ENCODE measurements around the gene ACVR2A. TPM values are rescaled to one million over a fixed set of nuclear protein-coding genes. Genes with fewer than 3 reads are reported as not detected.

The ACVR2A gene
- polyA plus RNA-seq, 1 donor from 2014 or later, result 139 TPM

DNA sequence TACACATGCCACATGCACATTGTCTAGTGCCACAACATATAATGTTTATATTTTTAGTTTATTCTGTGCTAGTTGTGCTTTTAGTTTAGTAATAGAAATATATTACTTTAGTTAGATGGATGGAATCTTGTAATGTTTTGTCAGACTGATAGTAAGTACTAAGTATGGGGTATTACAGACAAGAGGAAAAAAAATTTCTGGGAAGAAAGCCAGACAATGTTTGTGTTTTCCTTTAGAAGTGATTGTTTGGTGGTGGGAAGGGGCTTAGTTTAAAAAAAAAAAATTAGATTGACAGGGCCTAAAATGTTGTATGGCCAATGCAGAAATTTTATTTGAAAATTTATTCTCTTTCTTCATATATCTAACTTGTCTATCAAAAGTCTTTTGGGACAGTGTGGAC lies 37.8 kb downstream of the ACVR2A start:
- H3K9me2 ChIP-seq (ENCODE audit: insufficient read depth, low read length), result no peaks in the 10 kb centered on the region
- no peaks in the 10 kb centered on the region for H3K36me3 ChIP-seq (ENCODE audit: insufficient read depth, low read length)
- H3K4me3 ChIP-seq (ENCODE audit: low read length), result no peak overlapping the region
- peaks cover 98% of the 10 kb centered on the region for H3K79me2 ChIP-seq (replicated peaks; ENCODE audit: insufficient read depth, low read length)
- no peak overlapping the region for H3K4me2 ChIP-seq (ENCODE audit: low read length)
- peaks cover 15% of the 10 kb centered on the region for H4K20me1 ChIP-seq (ENCODE audit: insufficient read depth)
- no peaks in the 10 kb centered on the region for H3K27me3 ChIP-seq (ENCODE audit: insufficient read depth, low read depth, low read length)
- no peaks in the 10 kb centered on the region for H3F3A ChIP-seq (ENCODE audit: insufficient read depth, low read length, poor library complexity, severe bottlenecking)
- no peak overlapping the region for H3K9ac ChIP-seq (ENCODE audit: low read length)
- no peaks in the 10 kb centered on the region for H3K9me3 ChIP-seq (ENCODE audit: low read length)
- H2AFZ ChIP-seq (ENCODE audit: low read depth, low read length), result no peak overlapping the region
- TF ChIP-seq RAD21 (conservative IDR thresholded peaks at IDR 0.05) (no peak), EP300 (conservative IDR thresholded peaks at IDR 0.05; ENCODE audit: poor library complexity, severe bottlenecking) (no peak), SMC3 (conservative IDR thresholded peaks at IDR 0.05; ENCODE audit: poor library complexity) (no peak), MXI1 (conservative IDR thresholded peaks at IDR 0.05; ENCODE audit: poor library complexity, severe bottlenecking) (no peak), POLR2AphosphoS5 (IDR thresholded peaks at IDR 0.05) (no peak), EZH2 (IDR thresholded peaks at IDR 0.05; ENCODE audit: borderline replicate concordance, insufficient read depth, low read length, poor library complexity, severe bottlenecking) (no peak), TAF1 (IDR thresholded peaks at IDR 0.05; ENCODE audit: low read depth) (no peak)
- TF ChIP-seq, protein P1, sequence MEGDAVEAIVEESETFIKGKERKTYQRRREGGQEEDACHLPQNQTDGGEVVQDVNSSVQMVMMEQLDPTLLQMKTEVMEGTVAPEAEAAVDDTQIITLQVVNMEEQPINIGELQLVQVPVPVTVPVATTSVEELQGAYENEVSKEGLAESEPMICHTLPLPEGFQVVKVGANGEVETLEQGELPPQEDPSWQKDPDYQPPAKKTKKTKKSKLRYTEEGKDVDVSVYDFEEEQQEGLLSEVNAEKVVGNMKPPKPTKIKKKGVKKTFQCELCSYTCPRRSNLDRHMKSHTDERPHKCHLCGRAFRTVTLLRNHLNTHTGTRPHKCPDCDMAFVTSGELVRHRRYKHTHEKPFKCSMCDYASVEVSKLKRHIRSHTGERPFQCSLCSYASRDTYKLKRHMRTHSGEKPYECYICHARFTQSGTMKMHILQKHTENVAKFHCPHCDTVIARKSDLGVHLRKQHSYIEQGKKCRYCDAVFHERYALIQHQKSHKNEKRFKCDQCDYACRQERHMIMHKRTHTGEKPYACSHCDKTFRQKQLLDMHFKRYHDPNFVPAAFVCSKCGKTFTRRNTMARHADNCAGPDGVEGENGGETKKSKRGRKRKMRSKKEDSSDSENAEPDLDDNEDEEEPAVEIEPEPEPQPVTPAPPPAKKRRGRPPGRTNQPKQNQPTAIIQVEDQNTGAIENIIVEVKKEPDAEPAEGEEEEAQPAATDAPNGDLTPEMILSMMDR (IDR thresholded peaks at IDR 0.05; ENCODE audit: poor library complexity, severe bottlenecking), result no peak
- TF ChIP-seq, protein P2, sequence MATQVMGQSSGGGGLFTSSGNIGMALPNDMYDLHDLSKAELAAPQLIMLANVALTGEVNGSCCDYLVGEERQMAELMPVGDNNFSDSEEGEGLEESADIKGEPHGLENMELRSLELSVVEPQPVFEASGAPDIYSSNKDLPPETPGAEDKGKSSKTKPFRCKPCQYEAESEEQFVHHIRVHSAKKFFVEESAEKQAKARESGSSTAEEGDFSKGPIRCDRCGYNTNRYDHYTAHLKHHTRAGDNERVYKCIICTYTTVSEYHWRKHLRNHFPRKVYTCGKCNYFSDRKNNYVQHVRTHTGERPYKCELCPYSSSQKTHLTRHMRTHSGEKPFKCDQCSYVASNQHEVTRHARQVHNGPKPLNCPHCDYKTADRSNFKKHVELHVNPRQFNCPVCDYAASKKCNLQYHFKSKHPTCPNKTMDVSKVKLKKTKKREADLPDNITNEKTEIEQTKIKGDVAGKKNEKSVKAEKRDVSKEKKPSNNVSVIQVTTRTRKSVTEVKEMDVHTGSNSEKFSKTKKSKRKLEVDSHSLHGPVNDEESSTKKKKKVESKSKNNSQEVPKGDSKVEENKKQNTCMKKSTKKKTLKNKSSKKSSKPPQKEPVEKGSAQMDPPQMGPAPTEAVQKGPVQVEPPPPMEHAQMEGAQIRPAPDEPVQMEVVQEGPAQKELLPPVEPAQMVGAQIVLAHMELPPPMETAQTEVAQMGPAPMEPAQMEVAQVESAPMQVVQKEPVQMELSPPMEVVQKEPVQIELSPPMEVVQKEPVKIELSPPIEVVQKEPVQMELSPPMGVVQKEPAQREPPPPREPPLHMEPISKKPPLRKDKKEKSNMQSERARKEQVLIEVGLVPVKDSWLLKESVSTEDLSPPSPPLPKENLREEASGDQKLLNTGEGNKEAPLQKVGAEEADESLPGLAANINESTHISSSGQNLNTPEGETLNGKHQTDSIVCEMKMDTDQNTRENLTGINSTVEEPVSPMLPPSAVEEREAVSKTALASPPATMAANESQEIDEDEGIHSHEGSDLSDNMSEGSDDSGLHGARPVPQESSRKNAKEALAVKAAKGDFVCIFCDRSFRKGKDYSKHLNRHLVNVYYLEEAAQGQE (IDR thresholded peaks at IDR 0.05; ENCODE audit: borderline replicate concordance), result no peak
- no peak overlapping the region for H3K27ac ChIP-seq (ENCODE audit: low read length)

DNA sequence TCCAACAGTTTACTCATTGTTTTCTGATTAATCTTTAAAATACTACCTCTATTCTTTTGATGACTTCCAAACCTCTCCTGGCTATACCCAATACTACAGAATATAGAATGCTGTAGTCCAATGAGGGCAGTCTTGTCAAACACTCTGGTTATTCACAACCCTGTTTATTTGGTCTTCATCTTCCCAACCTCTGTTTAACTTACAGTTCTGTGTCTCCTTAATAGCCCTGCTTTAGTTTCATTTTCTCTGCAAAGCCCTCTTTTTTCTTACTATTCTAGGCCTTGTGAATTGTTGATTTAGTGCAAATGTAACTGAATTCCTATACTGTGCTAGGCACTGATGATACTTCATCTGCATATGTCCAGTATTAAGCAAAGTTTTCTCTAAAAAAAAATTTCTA lies 40.0 kb downstream of the ACVR2A start:
- H3K4me3 ChIP-seq (ENCODE audit: low read length), result no peak overlapping the region
- no peaks in the 10 kb centered on the region for H3K36me3 ChIP-seq (ENCODE audit: insufficient read depth, low read length)
- no peaks in the 10 kb centered on the region for H3K27me3 ChIP-seq (ENCODE audit: insufficient read depth, low read depth, low read length)
- no peak overlapping the region for H3K9ac ChIP-seq (ENCODE audit: low read length)
- no peak overlapping the region for H2AFZ ChIP-seq (ENCODE audit: low read depth, low read length)
- H3K9me2 ChIP-seq (ENCODE audit: insufficient read depth, low read length), result no peaks in the 10 kb centered on the region
- H4K20me1 ChIP-seq (ENCODE audit: insufficient read depth), result peaks cover 6% of the 10 kb centered on the region
- peaks cover 94% of the 10 kb centered on the region for H3K79me2 ChIP-seq (replicated peaks; ENCODE audit: insufficient read depth, low read length)
- no peak for TF ChIP-seq MXI1 (conservative IDR thresholded peaks at IDR 0.05; ENCODE audit: poor library complexity, severe bottlenecking)
- TF ChIP-seq, protein P2 (IDR thresholded peaks at IDR 0.05; ENCODE audit: borderline replicate concordance), result no peak
- no peak for TF ChIP-seq POLR2AphosphoS5 (IDR thresholded peaks at IDR 0.05)
- TF ChIP-seq EZH2 (IDR thresholded peaks at IDR 0.05; ENCODE audit: borderline replicate concordance, insufficient read depth, low read length, poor library complexity, severe bottlenecking), result no peak
- no peak for TF ChIP-seq EP300 (conservative IDR thresholded peaks at IDR 0.05; ENCODE audit: poor library complexity, severe bottlenecking)
- TF ChIP-seq TAF1 (IDR thresholded peaks at IDR 0.05; ENCODE audit: low read depth), result no peak
- no peak overlapping the region for H3K27ac ChIP-seq (ENCODE audit: low read length)
- H3K9me3 ChIP-seq (ENCODE audit: low read length), result no peaks in the 10 kb centered on the region
- H3K4me2 ChIP-seq (ENCODE audit: low read length), result no peak overlapping the region
- no peaks in the 10 kb centered on the region for H3F3A ChIP-seq (ENCODE audit: insufficient read depth, low read length, poor library complexity, severe bottlenecking)
